ENCODE results near the gene HMGCL.

Gene HMGCL

GRCh38 chr1:23825076-23825761 lies at the start of gene HMGCL:
HMGCL (minus strand) TSS chr1:23825429; CDS start chr1:23825415, 14 bp downstream.
- Mint-ChIP-seq H3K9me3 (no peaks in the 10 kb centered on the region), H3K36me3 (ENCODE audit: low read depth) (no peaks in the 10 kb centered on the region), H3K27ac (peak within 1 kb of the TSS; percentile 96 to 98 (median 96)), H3K27me3 (ENCODE audit: low read depth) (no peaks in the 10 kb centered on the region), H3K4me3 (peak within 1 kb of the TSS; percentile 96 to 100 (median 99)), H3K4me1 (peaks cover 11% of the 10 kb centered on the region)
- no peak for TF ChIP-seq CTCF (IDR thresholded peaks at IDR 0.05; ENCODE audit: unreplicated experiment in 3 of 3)

- TF ChIP-seq CTCF (IDR thresholded peaks at IDR 0.05; ENCODE audit: unreplicated experiment in 3 of 3), result no peak
- Mint-ChIP-seq H3K36me3 (ENCODE audit: low read depth) (peaks cover 4% of the 10 kb centered on the region), H3K4me1 (peaks cover 8% of the 10 kb centered on the region), H3K9me3 (peaks cover 13% of the 10 kb centered on the region), H3K27me3 (ENCODE audit: low read depth) (peaks cover 31% of the 10 kb centered on the region), H3K27ac (no peak overlapping the region), H3K4me3 (no peak overlapping the region)
These were observed 47.2 kb upstream of the HMGCL start for GRCh38 chr1:23872421-23872820.

GRCh38 chr1:23869051-23869450 lies 43.8 kb upstream of the HMGCL start:
- no peaks in the 10 kb centered on the region for H3K9me3 Mint-ChIP-seq
- H3K4me1 Mint-ChIP-seq, result peaks cover 21% of the 10 kb centered on the region
- H3K27me3 Mint-ChIP-seq (ENCODE audit: low read depth), result peaks cover 43% of the 10 kb centered on the region
- H3K27ac Mint-ChIP-seq, result no peak overlapping the region
- no peak for TF ChIP-seq CTCF (IDR thresholded peaks at IDR 0.05; ENCODE audit: unreplicated experiment in 3 of 3)
- peaks cover 6% of the 10 kb centered on the region for H3K36me3 Mint-ChIP-seq (ENCODE audit: low read depth)
- H3K4me3 Mint-ChIP-seq, result peak overlapping the region; percentile 80 to 87 (median 83)

- Mint-ChIP-seq H3K9me3 (no peaks in the 10 kb centered on the region), H3K27ac (no peak overlapping the region), H3K4me3 (peak overlapping the region; percentile 80 to 87 (median 83))
These were observed 43.4 kb upstream of the HMGCL start for GRCh38 chr1:23868557-23869016.

GRCh38 chr1:23867895-23868556 lies 42.8 kb upstream of the HMGCL start, which contains the start of gene FUCA1:
FUCA1 (minus strand) TSS chr1:23868290; CDS start chr1:23868286, 4 bp downstream.
- H3K27ac Mint-ChIP-seq, result no peak within 1 kb of the TSS
- H3K9me3 Mint-ChIP-seq, result no peaks in the 10 kb centered on the region
- H3K4me3 Mint-ChIP-seq, result peak within 1 kb of the TSS; percentile 82 to 88 (median 87)
- peaks cover 21% of the 10 kb centered on the region for H3K4me1 Mint-ChIP-seq
- H3K27me3 Mint-ChIP-seq (ENCODE audit: low read depth), result peaks cover 39% of the 10 kb centered on the region
- peak; percentile 94 to 98 (median 97) for TF ChIP-seq CTCF (IDR thresholded peaks at IDR 0.05; ENCODE audit: unreplicated experiment in 3 of 3)
- peaks cover 6% of the 10 kb centered on the region for H3K36me3 Mint-ChIP-seq (ENCODE audit: low read depth)

More at GRCh38 chr1:23868557-23869016, 43.4 kb upstream of the HMGCL start:
- H3K36me3 Mint-ChIP-seq (ENCODE audit: low read depth), result peaks cover 6% of the 10 kb centered on the region
- TF ChIP-seq CTCF (IDR thresholded peaks at IDR 0.05; ENCODE audit: unreplicated experiment in 3 of 3), result peak in 2 of 3 experiments; percentile 25 to 40
- peaks cover 43% of the 10 kb centered on the region for H3K27me3 Mint-ChIP-seq (ENCODE audit: low read depth)
- H3K4me1 Mint-ChIP-seq, result peaks cover 21% of the 10 kb centered on the region
